GM19372 (cell line): ENCODE results near the gene CAMSAP3.

Experiments
- ATAC-seq: cut with Tn5 transposase; IDR thresholded peaks from one replicate; pipeline ENCODE4 v1.9.1; 2021; ENCODE audit warnings: mild to moderate bottlenecking, low read depth, moderate library complexity; ENCODE audit not compliant: unreplicated experiment

Gene CAMSAP3

DNA sequence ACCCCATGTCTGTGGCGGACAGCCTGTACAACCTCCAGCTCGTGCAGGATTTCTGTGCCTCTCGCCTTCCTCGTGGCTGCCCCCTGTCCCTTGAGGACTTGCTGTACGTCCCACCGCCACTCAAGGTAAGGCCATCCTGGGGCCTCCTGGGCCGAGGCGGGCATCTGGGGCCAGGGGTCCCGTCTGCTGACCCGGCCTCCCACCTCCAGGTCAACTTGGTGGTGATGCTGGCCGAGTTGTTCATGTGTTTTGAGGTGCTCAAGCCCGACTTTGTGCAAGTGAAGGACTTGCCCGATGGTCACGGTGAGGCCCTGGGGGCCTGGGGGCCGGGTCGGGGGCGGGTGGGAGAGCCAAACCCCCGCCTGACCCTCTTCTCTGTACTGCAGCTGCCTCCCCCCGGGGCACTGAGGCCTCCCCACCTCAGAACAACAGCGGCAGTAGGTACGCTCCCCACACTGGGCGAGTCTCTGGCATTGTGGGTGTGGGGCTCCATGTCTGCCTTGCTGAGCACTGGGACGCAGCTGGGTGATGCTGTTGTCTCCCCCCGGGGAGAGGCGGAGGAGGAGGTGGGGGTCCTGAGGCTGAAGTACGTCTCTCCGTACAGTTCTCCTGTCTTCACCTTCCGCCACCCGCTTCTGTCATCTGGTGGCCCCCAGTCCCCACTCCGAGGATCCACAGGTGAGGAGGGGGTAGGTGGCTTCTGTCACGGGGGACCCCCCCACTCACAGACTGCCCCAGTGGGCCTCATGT lies 15.0 kb downstream of the CAMSAP3 start:
- no peak for ATAC-seq

DNA sequence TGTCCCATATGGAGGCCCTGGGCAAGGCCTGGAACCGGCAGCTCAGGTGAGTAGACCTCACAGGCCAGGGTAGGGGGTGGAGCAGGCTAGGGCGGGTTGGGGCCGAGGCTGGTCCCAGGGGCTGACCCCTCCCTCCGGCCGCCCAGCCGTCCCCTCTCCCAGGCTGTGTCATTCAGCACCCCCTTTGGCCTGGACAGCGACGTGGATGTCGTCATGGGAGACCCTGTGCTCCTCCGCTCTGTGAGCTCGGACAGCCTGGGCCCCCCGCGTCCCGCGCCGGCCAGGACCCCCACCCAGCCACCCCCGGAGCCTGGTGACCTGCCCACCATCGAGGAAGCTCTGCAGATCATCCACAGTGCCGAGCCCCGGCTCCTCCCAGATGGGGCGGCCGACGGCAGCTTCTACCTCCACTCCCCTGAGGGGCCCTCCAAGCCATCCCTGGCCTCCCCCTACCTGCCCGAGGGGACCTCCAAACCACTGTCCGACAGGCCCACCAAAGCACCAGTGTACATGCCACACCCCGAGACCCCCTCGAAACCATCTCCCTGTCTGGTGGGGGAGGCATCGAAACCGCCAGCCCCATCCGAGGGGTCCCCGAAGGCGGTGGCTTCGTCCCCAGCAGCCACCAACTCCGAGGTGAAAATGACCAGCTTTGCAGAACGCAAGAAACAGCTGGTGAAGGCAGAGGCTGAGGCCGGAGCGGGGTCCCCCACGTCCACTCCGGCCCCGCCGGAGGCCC lies 16.0 kb downstream of the CAMSAP3 start:
- no peak for ATAC-seq

DNA sequence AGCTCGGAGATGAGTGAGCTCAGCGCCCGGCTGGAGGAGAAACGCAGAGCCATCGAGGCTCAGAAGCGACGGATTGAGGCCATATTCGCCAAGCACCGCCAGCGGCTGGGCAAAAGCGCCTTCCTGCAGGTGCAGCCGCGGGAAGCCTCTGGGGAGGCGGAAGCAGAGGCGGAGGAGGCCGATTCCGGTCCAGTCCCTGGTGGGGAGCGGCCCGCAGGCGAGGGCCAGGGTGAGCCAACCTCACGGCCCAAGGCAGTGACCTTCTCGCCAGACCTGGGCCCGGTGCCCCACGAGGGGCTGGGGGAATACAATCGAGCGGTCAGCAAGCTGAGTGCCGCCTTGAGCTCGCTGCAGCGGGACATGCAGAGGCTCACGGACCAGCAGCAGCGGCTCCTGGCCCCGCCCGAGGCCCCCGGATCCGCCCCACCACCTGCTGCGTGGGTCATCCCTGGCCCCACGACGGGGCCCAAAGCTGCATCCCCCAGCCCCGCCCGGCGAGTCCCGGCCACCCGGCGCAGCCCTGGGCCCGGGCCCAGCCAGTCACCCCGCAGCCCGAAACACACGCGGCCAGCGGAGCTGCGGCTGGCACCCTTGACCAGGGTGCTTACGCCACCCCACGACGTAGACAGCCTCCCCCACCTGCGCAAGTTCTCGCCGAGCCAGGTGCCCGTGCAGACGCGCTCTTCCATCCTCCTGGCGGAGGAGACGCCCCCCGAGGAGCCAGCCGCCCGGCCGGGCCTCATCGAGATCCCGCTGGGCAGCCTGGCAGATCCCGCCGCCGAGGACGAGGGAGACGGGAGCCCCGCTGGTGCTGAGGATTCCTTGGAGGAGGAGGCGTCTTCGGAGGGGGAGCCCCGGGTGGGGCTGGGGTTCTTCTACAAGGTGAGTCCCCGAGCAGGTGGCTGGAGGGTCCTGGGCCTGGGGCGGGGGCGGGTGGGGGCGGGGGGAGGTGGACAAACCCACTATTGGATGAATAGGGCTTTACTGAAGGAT lies 16.9 kb downstream of the CAMSAP3 start:
- ATAC-seq: no peak

DNA sequence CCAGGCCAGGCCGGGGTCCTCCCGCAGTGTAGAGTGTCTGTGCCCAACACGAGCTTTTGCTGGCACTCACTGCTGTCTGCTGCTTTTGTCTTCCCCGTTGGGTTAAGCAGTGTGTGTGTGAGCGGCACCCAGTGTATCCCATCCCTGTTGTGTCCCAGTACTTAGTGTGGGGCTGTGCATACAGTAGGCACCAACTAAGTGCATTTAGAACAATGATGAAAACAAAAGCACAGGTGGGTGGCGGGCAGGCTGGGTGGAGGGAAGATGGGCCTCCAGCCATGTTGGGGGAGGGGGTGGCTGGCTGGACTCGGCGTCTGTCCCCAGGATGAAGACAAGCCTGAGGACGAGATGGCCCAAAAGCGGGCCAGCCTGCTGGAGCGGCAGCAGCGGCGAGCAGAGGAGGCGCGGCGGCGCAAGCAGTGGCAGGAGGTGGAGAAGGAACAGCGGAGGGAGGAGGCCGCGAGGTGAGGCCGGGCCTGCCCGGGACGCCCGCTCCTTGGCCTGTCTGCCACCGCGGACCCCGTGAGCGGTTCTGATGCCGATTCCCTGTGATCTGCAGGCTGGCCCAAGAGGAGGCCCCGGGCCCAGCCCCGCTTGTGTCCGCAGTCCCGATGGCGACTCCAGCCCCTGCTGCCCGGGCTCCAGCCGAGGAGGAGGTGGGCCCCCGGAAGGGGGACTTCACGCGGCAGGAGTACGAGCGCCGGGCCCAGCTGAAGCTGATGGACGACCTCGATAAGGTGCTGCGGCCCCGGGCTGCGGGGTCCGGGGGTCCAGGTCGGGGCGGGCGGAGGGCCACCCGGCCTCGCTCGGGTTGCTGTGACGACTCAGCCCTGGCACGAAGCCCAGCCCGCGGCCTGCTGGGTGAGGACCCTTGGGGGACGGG lies 19.4 kb downstream of the CAMSAP3 start:
- no peak for ATAC-seq

DNA sequence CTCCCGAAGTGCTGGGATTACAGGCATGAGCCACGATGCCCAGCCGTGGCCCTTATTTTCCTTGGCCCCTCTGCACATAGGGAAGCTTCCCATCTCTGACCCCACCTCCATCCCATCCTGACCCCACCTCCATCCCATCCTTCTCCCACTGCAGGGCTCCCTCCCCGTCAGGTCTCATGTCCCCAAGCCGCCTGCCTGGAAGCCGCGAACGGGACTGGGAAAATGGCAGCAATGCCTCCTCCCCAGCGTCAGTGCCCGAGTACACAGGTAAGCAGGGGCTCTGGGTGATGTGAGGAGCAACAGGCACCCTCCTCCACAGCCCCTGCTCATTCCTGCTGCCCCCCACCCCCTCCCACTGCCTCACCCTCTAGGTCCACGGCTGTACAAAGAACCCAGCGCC lies 21.5 kb downstream of the CAMSAP3 start:
- no peak for ATAC-seq

DNA sequence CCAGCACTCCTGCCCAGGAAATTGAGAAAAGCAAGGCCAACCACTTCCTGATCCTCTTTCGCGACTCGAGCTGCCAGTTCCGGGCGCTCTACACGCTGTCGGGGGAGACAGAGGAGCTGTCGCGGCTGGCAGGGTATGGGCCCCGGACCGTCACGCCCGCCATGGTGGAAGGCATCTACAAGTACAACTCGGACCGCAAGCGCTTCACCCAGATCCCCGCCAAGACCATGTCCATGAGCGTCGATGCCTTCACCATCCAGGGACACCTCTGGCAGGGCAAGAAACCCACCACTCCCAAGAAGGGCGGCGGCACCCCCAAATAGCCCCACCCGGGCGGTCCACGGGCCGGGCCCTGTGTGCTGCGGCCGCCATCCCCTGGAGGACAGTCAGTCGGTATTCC lies 22.1 kb downstream of the CAMSAP3 start:
- ATAC-seq: no peak

DNA sequence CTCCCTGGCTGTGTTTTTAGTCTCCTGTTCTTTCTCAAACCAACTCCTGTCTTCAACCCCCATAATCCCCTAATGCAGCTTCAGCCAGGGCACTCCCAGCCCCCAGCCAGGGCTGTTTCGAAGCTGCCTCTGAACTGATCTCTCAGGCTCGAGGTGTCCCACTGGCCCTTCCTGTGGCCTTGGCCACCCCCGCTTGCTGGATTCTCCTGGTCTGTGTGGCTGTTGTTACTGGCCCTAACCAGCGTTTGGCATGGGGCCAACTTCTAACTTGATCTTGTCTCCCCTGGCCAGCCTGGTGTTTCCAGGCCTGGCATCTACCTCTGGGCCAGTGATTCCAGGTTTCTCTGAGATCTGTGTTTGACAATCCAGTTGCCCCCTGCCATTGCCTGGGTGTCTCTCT lies 22.7 kb downstream of the CAMSAP3 start:
- ATAC-seq: no peak

DNA sequence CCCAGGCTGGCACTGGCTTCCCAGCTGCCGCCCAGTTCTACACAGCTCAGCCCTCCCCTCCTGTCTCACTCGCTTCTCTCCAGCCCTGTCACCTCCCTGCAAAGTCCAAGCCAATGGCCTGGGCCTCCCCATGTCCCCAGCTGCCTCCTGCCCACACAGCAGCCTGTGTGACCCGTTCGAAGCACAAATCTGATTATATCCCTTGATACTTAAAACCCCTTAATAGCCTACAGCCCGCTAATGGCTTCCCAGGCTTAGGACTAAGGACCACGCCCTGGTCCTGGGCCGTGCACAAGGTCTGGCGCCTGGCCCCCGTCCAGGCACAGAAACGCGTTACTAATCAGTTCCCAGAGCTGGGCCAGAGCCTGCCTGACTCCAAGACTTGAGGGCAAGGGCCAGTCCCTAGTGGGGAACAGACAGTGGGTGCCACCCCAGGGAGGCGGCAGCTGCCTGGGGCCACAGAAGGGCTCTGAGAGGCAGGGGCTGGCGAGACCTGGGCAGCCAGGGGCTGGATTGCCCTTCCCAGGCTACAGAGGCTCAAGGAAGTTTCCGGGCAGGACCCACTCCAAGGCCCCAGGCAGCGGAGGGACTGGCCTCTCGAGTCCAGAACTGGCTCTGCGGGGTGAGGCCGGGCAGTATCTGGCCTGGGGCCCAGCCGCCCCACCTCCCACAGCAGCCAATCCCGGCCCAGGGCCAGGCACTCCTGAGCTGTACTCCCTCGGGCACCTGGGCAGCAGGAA lies 23.3 kb downstream of the CAMSAP3 start:
- no peak for ATAC-seq

DNA sequence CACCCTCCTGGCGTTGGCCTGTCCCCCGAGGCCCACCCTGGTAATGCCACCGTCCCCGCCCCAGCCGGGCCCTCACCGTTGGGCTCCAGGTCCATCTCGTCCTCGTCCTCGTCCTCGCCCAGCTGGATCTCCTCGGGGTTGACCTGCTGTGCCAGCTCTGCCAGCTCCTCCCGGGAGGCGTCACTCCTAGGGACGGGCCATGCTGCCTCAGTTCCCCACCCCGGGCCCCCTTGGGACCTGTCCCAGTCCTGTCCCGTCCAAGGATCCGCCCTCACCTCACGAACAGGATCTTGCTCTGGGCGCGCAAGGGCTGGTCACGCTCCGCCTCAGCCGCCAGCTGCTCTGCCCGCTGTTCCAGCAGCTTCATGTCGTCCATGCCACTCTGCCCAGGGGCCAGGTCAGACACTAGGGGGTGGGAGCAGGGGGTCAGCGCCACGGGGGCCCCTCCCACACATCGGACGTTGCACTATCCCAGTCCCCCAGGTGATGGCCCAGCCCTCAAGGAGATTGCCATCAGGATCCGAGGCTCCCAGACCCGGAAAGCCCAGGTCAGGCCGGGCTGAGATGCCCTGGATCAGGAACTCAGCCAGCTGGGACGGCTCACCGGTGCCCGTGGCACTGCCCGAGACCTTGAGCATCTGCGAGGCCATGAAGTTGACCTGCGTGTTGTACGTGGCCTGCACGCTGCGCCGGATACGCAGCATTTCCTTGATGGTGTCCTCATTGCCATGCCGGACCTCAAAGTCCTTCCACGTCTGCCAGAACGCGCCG lies 24.2 kb downstream of the CAMSAP3 start:
- no peak for ATAC-seq

DNA sequence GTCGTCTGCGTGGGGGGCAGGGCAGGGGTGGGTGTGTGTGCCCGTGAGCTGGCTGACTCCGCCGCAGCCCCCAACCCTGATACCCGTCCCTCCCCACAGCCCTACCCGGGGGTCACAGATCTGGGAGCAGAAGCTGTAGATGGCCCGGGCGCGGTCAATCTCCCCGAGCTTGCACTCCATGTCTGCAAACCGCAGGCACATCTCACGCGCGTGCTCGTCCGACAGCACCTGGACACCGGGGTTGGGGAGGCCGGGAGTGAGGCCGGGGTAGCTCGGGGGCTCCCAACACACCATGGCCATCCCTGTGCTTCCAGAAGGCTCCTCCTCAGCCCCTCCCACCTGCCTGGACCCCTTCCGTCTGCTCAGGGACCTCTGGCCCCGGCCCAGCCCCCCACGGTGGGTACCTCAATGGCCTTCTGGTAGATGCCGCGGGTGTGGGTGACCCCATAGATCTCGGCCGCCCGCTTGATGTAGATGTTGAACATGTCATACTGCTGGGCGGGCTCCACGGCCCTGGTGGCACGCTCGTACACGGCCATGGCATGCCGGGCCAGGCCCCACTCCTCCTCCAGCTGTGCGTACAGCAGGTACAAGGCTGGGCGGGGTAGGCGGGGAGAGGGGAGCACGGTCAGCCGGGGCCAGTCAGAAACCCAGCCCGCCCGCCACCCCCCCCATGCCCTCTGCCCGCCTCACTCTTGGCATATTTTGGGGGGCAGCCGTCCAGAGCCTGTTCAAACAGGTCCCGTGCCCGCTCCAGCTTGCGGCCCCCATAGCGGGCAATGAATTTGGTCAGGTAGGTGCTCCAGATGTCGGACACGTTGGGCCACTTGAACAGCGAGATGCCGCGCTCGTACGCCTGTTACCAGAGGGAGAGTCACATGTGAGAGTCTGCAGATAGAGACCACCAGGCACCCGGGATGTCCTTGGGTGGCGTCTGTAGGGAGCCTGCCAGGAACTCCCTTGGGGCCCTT lies 25.1 kb downstream of the CAMSAP3 start:
- ATAC-seq: no peak

DNA sequence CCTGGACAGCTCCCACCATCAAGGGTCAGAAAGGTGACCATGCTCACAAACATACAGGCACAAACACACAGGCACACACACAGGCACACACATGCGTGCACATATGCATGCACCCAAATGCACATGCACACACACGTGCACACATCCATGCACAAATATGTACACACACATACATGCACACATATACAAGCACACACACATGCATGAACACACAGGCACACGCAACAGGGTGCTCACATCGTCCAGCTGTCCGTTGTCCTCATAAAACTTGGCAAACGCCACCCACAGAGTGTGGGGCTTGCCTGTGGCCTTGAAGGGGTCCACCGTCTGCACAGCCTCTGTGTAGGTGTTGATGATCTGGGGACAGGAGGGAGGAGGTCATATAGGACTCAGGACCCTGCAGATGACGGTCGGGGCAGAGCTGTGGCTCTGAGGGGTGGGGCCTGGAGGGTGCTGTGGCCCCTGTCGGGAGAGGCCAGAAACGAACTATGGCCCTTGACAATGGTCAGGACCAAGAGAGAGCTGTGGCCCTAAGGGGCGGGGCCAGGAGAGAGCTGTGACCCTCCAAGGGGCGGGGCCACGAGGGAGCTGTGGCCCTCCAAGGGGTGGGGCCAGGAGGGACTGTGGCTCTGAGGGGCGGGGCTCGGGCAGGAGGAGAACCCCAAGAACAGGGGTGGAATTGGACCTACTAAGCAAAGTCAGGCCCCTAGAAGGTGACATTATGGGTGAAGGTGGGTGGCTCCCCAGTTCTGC lies 27.4 kb downstream of the CAMSAP3 start:
- ATAC-seq: no peak

DNA sequence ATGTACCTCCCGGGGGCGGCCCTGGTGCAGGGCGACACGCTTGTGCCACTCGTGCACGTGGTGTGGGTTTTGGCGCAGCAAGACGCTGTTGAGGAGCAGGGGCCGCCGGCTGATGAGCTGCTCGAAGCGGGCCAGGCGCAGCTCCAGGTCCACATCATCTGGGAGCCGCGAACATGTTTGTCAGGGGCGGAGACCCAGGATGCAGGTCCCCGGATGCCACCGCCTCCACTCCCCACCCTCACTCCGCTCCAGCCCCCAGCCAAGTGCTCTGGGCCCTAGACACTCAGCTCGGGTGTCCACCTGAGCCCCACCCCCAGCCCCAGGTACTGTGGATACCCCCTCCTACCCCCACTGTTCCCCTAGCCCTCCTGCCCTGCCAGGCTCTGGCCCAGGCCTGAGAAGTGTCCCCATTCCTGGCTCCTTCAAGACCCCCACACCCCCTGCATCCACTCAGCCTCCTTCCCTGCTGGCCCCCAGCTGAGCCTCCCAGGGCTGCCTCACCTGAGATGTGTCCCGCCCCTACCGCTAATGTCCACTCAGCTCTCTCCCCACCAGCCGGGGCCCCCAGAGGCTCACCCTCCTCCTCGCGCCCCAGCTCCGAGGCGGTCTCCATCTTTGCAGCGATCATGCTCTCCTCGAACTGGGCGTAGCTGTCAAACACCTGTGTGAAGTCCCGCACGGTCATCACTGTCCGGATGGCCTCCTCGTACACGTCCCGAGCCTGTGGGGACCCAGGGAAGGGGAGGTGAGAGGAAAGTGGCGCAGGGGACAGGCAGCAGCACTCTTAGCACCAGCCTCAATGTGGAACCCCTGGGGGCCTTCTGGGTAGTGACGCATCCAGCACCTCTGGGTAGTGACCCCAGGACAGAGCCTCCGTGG lies 28.3 kb downstream of the CAMSAP3 start:
- ATAC-seq: no peak

DNA sequence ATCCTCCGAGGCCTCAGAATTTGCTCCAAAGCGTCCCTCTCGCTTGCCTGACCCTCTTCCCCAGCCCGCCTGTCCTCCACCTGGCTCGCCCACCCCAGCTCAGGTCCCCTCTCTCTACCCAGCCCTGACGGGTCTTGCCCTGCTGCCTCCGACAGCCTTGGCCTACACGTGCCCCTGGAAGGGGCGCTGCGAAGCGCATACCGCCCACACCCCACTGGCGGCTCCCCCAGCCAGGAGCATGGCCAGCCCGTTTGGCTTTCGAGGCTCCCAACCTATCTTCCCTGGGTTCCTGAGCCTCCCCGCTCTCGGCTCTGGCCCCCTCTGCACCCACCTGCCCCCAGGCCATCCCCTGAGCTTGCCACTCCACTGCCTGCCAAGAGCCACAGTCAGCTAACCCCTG lies 29.1 kb downstream of the CAMSAP3 start:
- no peak for ATAC-seq

DNA sequence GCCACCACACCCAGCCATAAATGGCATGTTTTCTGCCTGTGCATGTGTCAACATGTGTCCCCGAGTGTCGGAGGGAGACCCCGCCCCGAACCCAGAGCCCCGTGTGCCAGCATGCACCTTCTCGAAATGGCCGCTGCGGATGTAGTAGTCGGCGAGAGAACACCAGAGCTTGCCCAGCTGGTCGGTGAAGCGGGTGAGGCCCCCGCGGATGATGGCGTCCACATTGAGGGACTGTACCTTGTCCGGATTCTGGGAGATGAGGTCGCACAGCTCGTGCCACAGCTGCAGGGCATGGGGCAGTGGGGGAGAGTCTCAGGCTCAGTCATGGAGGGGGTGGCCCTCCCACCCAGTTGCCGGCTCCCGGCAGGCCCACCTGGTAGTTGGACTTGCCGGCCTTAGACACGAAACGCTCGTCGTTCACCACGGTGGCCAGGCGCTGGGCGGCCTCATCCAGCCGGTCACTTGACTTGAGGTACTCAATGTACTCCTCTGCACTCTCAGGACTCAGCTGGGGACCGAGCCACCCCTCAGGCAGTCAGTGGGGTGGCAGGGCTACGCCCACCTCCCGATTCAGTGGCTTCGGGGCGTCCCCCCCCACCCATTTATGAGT lies 30.2 kb downstream of the CAMSAP3 start:
- ATAC-seq: no peak

DNA sequence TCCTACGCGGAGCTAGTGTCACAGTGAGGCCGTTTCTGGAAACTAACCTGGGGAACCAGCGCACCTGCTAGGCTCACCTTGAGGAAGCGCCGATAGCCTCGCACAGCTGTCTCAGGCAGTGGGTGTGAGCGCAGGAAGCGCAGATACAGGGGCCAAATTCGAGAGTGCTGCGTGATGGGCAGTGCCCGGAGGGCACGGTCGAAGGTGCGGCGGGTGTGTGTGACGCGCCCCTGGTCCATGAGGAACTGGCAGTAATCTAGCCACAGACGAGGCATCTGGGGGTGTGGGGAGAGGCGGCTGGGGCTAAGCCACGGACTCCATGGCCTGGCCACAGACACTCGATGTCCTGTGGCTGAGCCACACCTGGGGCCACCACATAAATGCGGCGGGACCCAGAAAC lies 31.5 kb downstream of the CAMSAP3 start:
- ATAC-seq: no peak
